Left lung (tissue), 10 donors: ENCODE data around the gene KRT39. TPM values are rescaled to one million over a fixed set of nuclear protein-coding genes. Genes with fewer than 3 reads are reported as not detected.

Experiments
- ATAC-seq: fragments of 200-7000 bp; cut with Tn5 transposase; one replicate; pipeline ENCODE4 v1.9.1; 2020; ENCODE audit warnings: moderate library complexity
- DNase-seq, 4 donors: peaks; one replicate each; pipeline ENCODE4 v3.0.0-alpha.2; 2013 to 2020
- H3K27ac ChIP-seq, 2 donors: fragments of 200-600 bp; sonication (generic) in 1 of 2; one replicate each; pipeline versions ENCODE4 v1.5.0 to v1.8.0; 2020 to 2021
- H3K27me3 ChIP-seq, 2 donors: fragments of 200-600 bp; sonication (generic) in 1 of 2; one replicate each; pipeline versions ENCODE4 v1.5.0 to v1.8.0; 2020 to 2021
- H3K36me3 ChIP-seq, 2 donors: fragments of 200-600 bp; sonication (generic) in 1 of 2; one replicate each; pipeline versions ENCODE4 v1.5.0 to v1.8.0; 2020 to 2021
- H3K4me1 ChIP-seq, 2 donors: fragments of 200-600 bp; one replicate each; pipeline ENCODE4 v1.8.0; 2021
- H3K4me3 ChIP-seq, 2 donors: fragments of 200-600 bp; sonication (generic) in 1 of 2; one replicate each; pipeline versions ENCODE4 v1.5.0 to v1.8.0; 2020 to 2021; ENCODE audit warnings: mild to moderate bottlenecking in 1 of 2
- H3K9me3 ChIP-seq, 2 donors: fragments of 200-600 bp; sonication (generic) in 1 of 2; one replicate each; pipeline versions ENCODE4 v1.5.0 to v1.8.0; 2020 to 2021
- intact Hi-C, 2 donors: fragments of 100-400 bp; cut with DNase I; formaldehyde crosslinking; loops; one replicate each; pipeline versions ENCODE4 v1.11.2 to v1.14.2; 2022
- polyA plus RNA-seq, 6 donors: library from polyadenylated mRNA; unstranded; fragments of 120-200 nt; gene quantifications; one replicate each; pipeline ENCODE4 v1.2.1, GENCODE V29; 2013; ENCODE audit not compliant: insufficient read length in 6 of 6
- total RNA-seq, 2 donors: library from RNA; stranded (reverse); fragmentation: NEBNext Ultra II Directional; extraction: Animal tissue kit (Norgen Biotek cat#: 25700); gene quantifications; one replicate each; pipeline ENCODE4 v1.2.1, GENCODE V29; 2021
- TF ChIP-seq, protein P1 (sequence below), 2 donors: fragments of 200-600 bp; sonication (generic) in 1 of 2; IDR thresholded peaks; one replicate each; pipeline versions ENCODE4 v1.5.0 to v1.8.0; 2021; ENCODE audit warnings: antibody characterized with exemption in 2 of 2
- donor health status: DM: no; HTN: yes; CAD: no.
- donor health status: DM: no; HTN: no; CAD: no.

Gene KRT39
- total and polyA plus RNA-seq, 8 donors: 0.41 TPM; not detected in 7

DNA sequence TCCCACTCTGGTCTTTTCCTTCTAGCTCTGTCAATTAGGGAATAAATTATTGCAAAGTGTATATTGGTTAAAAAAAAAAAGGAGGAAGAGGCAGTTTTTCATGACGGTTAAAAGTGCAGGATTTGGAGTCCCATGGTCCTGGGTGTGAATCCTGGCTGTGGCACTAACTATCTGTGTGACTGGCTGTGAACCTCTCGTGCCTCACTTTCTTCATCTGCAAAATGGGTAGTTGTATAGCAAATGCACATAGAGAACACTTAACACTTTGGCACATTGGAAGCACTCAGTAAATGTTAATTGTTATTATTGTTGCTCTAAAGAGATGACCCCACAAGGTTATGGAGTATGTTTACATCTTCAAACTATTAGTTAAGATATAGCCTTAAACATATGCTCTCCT, 18.8 kb downstream of the KRT39 start:
- TF ChIP-seq, protein P1, sequence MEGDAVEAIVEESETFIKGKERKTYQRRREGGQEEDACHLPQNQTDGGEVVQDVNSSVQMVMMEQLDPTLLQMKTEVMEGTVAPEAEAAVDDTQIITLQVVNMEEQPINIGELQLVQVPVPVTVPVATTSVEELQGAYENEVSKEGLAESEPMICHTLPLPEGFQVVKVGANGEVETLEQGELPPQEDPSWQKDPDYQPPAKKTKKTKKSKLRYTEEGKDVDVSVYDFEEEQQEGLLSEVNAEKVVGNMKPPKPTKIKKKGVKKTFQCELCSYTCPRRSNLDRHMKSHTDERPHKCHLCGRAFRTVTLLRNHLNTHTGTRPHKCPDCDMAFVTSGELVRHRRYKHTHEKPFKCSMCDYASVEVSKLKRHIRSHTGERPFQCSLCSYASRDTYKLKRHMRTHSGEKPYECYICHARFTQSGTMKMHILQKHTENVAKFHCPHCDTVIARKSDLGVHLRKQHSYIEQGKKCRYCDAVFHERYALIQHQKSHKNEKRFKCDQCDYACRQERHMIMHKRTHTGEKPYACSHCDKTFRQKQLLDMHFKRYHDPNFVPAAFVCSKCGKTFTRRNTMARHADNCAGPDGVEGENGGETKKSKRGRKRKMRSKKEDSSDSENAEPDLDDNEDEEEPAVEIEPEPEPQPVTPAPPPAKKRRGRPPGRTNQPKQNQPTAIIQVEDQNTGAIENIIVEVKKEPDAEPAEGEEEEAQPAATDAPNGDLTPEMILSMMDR (IDR thresholded peaks at IDR 0.05): no peak
- intact Hi-C loops: no loop called here
- H3K27ac ChIP-seq: no peak overlapping the region
- DNase-seq (no peak), ATAC-seq (no peak)
- no peaks in the 10 kb centered on the region for H3K9me3 ChIP-seq
- no peaks in the 10 kb centered on the region for H3K36me3 ChIP-seq
- H3K27me3 ChIP-seq: peaks cover 0 to 59% of the 10 kb centered on the region in 2 donors
- H3K4me3 ChIP-seq: no peak overlapping the region
- H3K4me1 ChIP-seq: no peaks in the 10 kb centered on the region

DNA sequence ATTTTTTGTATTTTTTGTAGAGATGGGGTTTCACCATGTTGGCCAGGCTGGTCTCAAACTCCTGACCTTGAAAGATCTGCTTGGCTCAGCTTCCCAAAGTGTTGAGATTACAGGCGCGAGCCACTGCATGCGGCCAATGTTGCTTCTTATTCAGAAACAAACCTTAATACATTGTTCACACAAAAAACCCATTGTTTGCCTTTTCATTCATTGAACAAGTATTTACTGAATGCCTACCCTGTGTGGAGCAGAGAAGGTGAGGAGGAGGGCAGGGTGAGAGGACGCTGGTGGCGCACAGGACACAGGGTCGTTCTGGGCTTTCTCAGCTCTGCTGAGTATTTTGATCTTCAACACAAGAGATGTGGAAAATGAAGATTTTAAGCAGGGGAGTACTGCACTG, 21.3 kb downstream of the KRT39 start:
- Histone ChIP-seq H3K27me3 (peaks cover 0 to 52% of the 10 kb centered on the region in 2 donors), H3K4me1 (no peaks in the 10 kb centered on the region), H3K4me3 (no peak overlapping the region), H3K27ac (no peak overlapping the region), H3K9me3 (no peaks in the 10 kb centered on the region), H3K36me3 (no peaks in the 10 kb centered on the region)
- ATAC-seq: no peak
- TF ChIP-seq, protein P1 (IDR thresholded peaks at IDR 0.05): no peak
- intact Hi-C loops: no loop called here
- no peak for DNase-seq

DNA sequence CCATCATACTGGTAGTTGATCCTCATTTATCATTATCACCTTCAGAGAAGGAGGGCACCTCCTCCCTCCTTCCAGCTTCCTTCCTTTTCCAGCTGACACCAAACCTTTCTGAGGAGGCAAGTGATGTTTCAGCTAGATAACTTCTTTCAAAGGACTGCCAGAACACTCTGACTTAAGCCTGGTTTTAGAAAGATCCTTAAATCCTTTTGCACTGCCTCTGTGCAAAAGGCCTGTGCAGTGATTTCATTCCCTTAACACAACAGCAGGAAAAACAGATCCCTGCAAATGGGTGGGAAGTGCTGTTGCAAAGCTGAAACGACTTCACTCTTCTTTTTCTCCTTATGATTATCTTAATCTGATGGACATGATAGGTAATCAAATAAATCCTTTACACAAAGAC, 22.2 kb downstream of the KRT39 start:
- intact Hi-C loops: no loop called here
- TF ChIP-seq, protein P1 (IDR thresholded peaks at IDR 0.05): no peak
- Histone ChIP-seq H3K27ac (no peak overlapping the region), H3K27me3 (peaks cover 0 to 43% of the 10 kb centered on the region in 2 donors), H3K4me1 (no peaks in the 10 kb centered on the region), H3K36me3 (no peaks in the 10 kb centered on the region), H3K4me3 (no peak overlapping the region), H3K9me3 (no peaks in the 10 kb centered on the region)
- DNase-seq (no peak), ATAC-seq (no peak)

DNA sequence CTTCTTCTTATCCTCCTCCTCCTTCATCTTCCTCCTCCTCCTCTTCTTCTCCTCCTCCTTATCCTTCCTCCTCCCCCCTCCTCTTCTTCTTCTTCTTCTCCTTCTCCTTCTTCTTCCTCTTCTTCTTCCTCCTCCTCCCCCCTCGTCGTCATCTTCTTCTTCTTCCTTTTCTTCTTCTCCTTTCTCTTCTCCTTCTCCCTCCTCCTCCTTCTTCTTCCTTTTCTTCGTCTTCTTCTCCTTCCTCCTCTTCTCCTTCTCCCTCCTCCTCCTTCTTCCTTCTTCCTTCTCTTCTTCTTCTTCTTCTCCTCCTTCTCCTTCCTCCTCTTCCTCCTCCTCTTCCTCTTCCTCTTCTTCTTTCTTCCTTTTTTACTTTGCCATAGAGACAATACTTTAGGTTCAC, 24.2 kb downstream of the KRT39 start:
- ATAC-seq: no peak
- no peak overlapping the region for H3K4me3 ChIP-seq

DNA sequence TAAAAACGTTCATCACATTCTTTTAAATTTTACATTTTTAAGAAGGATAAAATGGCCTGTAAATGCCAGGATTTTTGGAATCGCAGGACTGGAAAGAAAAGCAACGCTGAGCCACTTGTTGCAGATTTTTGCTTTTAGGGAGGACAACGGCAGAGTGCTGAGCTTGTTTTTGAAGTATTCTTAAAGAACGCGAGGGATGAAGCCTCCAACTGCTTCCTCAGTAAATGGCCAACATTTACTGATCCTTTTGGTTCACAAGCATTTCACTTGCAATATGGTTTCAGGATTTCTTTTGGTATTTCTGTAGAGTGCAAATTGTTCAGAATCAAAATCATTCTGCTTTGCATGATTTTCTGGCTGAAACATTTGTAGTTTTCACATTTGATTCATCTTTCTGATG, 26.5 kb downstream of the KRT39 start:
- no peaks in the 10 kb centered on the region for H3K4me1 ChIP-seq
- no peak overlapping the region for H3K27ac ChIP-seq
- intact Hi-C loops: no loop called here
- DNase-seq (no peak), ATAC-seq (no peak)
- TF ChIP-seq, protein P1 (IDR thresholded peaks at IDR 0.05): no peak
- peaks cover 0 to 3% of the 10 kb centered on the region in 2 donors for H3K27me3 ChIP-seq
- no peaks in the 10 kb centered on the region for H3K9me3 ChIP-seq
- no peaks in the 10 kb centered on the region for H3K36me3 ChIP-seq
- H3K4me3 ChIP-seq: no peak overlapping the region

More for the DNA sequence above, 24.2 kb downstream of the KRT39 start:
- H3K9me3 ChIP-seq: no peaks in the 10 kb centered on the region
- H3K27ac ChIP-seq: no peak overlapping the region
- peaks cover 0 to 24% of the 10 kb centered on the region in 2 donors for H3K27me3 ChIP-seq
- TF ChIP-seq, protein P1 (IDR thresholded peaks at IDR 0.05): no peak
- no peak for DNase-seq
- intact Hi-C loops: no loop called here
- H3K4me1 ChIP-seq: no peaks in the 10 kb centered on the region
- H3K36me3 ChIP-seq: no peaks in the 10 kb centered on the region
